H1 (cell line): ENCODE measurements around the gene MAN2A1. TPM values are rescaled to one million over a fixed set of nuclear protein-coding genes. Genes with fewer than 3 reads are reported as not detected.

Experiments used
- CTCF ChIA-PET: fragments of 300-600 bp; sonication (Branson Sonifier 250); formaldehyde crosslinking; loops from one replicate; lab custom pipeline; 2021; ENCODE audit not compliant: partially characterized antibody; lab: Charles Lee
- POLR2A ChIA-PET: fragments of 300-600 bp; sonication (Branson Sonifier 250); formaldehyde crosslinking; loops from one replicate; lab custom pipeline; 2021; ENCODE audit warnings: inconsistent platforms; ENCODE audit not compliant: partially characterized antibody; lab: Charles Lee
- DNase-seq, 2 experiments: peaks; one replicate each; pipeline versions ENCODE4 v3.0.0 to v3.0.0-alpha.2; 2010 to 2022; ENCODE audit warnings: low spot score in 2 of 2, low read depth in 1 of 2, mixed read lengths in 1 of 2
- FAIRE-seq: peaks from 2 replicates; lab custom pipeline; 2011; peaks lifted over from hg19 to GRCh38; lab: Jason Lieb, UNC
- H2AFZ ChIP-seq: 2 replicates; pipeline ENCODE4 v1.8.1; 2012; ENCODE audit warnings: low read length, inconsistent platforms
- H2AK5ac ChIP-seq: 2 replicates; pipeline ENCODE4 v1.6.1; 2013; ENCODE audit warnings: low read depth, low read length
- H2BK120ac ChIP-seq: replicated peaks from 2 replicates; pipeline ENCODE3; 2013; ENCODE audit warnings: low read depth, low read length, inconsistent platforms
- H2BK12ac ChIP-seq: 2 replicates; pipeline ENCODE4 v1.6.1; 2013; ENCODE audit warnings: low read depth, low read length
- H2BK15ac ChIP-seq: 2 replicates; pipeline ENCODE4 v1.6.1; 2013; ENCODE audit warnings: low read length
- H2BK20ac ChIP-seq: 2 replicates; pipeline ENCODE4 v1.6.1; 2013; ENCODE audit warnings: low read length
- H2BK5ac ChIP-seq: 2 replicates; pipeline ENCODE4 v1.6.1; 2013; ENCODE audit warnings: low read depth, low read length
- H3K14ac ChIP-seq: 2 replicates; pipeline ENCODE4 v1.6.1; 2013; ENCODE audit warnings: inconsistent platforms; ENCODE audit not compliant: insufficient read length
- H3K18ac ChIP-seq: 2 replicates; pipeline ENCODE4 v1.6.1; 2013; ENCODE audit warnings: low read length; ENCODE audit errors: extremely low read depth
- H3K23ac ChIP-seq: 2 replicates; pipeline ENCODE4 v1.6.1; 2013; ENCODE audit warnings: inconsistent platforms; ENCODE audit not compliant: insufficient read length
- H3K23me2 ChIP-seq: 2 replicates; pipeline ENCODE4 v1.6.1; 2013; ENCODE audit warnings: low read depth, low read length
- H3K27ac ChIP-seq: 2 replicates; pipeline ENCODE4 v1.6.1; 2011; ENCODE audit warnings: low read depth, low read length, inconsistent platforms
- H3K27me3 ChIP-seq, 4 experiments: replicated peaks in 1 of 4; 1 replicate in 1 of 4; 2 replicates in 3 of 4; pipeline versions ENCODE4 v1.6.1 to v1.8.1; 2011 to 2013; ENCODE audit warnings: low read length in 3 of 4, mild to moderate bottlenecking in 3 of 4, inconsistent platforms in 2 of 4, mixed read lengths in 2 of 4, moderate library complexity in 1 of 4; ENCODE audit not compliant: control insufficient read depth in 3 of 4, insufficient read depth in 3 of 4; ENCODE audit errors: extremely low read depth in 1 of 4
- H3K36me3 ChIP-seq, 4 experiments: 2 replicates each; pipeline versions ENCODE4 v1.6.1 to v1.8.1; 2011 to 2013; ENCODE audit warnings: mild to moderate bottlenecking in 4 of 4, low read length in 3 of 4, moderate library complexity in 2 of 4, control low read depth in 1 of 4, inconsistent platforms in 1 of 4; ENCODE audit not compliant: insufficient read depth in 4 of 4, control insufficient read depth in 2 of 4
- H3K4ac ChIP-seq: replicated peaks from 2 replicates; pipeline ENCODE3; 2013; ENCODE audit warnings: low read length, low read depth, mixed read lengths, inconsistent platforms; ENCODE audit not compliant: insufficient read length
- H3K4me1 ChIP-seq, 4 experiments: replicated peaks in 1 of 4; 1 replicate in 1 of 4; 2 replicates in 3 of 4; pipeline versions ENCODE4 v1.6.1 to v1.8.1; 2011 to 2013; ENCODE audit warnings: low read length in 3 of 4, inconsistent platforms in 2 of 4, mixed read lengths in 1 of 4; ENCODE audit not compliant: insufficient read depth in 4 of 4, control insufficient read depth in 3 of 4
- H3K4me2 ChIP-seq, 2 experiments: 2 replicates each; pipeline versions ENCODE4 v1.6.1 to v1.8.1; 2011 to 2013; ENCODE audit warnings: low read depth in 2 of 2, low read length in 2 of 2, control low read depth in 1 of 2, inconsistent platforms in 1 of 2, mild to moderate bottlenecking in 1 of 2; ENCODE audit not compliant: insufficient read depth in 1 of 2
- H3K4me3 ChIP-seq, 4 experiments: fragments of 200-600, 300-600 bp in 1 of 4; sonication (generic), shearing (Covaris generic), sonication (Bioruptor Twin) in 1 of 4; 2 replicates each; pipeline versions ENCODE4 v1.5.1 to v1.8.1; 2011 to 2016; ENCODE audit warnings: low read length in 4 of 4, low read depth in 3 of 4, control low read depth in 2 of 4, inconsistent platforms in 2 of 4, mild to moderate bottlenecking in 2 of 4, mixed read lengths in 1 of 4, moderate library complexity in 1 of 4; ENCODE audit not compliant: insufficient read depth in 2 of 4; ENCODE audit errors: extremely low read depth in 1 of 4
- H3K56ac ChIP-seq: replicated peaks from 2 replicates; pipeline ENCODE3; 2013; ENCODE audit warnings: low read depth, mild to moderate bottlenecking, mixed read lengths, low read length, inconsistent platforms; ENCODE audit not compliant: insufficient read length
- H3K79me1 ChIP-seq: 2 replicates; pipeline ENCODE4 v1.6.1; 2013; ENCODE audit warnings: low read depth, low read length, control low read depth
- H3K79me2 ChIP-seq, 2 experiments: 2 replicates each; pipeline versions ENCODE4 v1.6.1 to v1.8.1; 2012 to 2013; ENCODE audit warnings: low read length in 2 of 2, mild to moderate bottlenecking in 2 of 2, inconsistent platforms in 1 of 2; ENCODE audit not compliant: insufficient read depth in 2 of 2, control insufficient read depth in 1 of 2
- H3K9ac ChIP-seq, 4 experiments: replicated peaks in 1 of 4; 1 replicate in 1 of 4; 2 replicates in 3 of 4; pipeline versions ENCODE4 v1.6.1 to v1.8.1; 2011 to 2013; ENCODE audit warnings: low read depth in 3 of 4, low read length in 3 of 4, control low read depth in 2 of 4, mild to moderate bottlenecking in 2 of 4, moderate library complexity in 2 of 4, inconsistent platforms in 1 of 4; ENCODE audit errors: extremely low read depth in 1 of 4
- H3K9me3 ChIP-seq, 2 experiments: 2 replicates each; pipeline versions ENCODE4 v1.6.1 to v1.8.1; 2012 to 2013; ENCODE audit warnings: mild to moderate bottlenecking in 2 of 2, moderate library complexity in 2 of 2, control low read depth in 1 of 2, inconsistent platforms in 1 of 2, low read depth in 1 of 2, low read length in 1 of 2, mixed read lengths in 1 of 2; ENCODE audit not compliant: insufficient read depth in 2 of 2
- H4K20me1 ChIP-seq, 2 experiments: replicated peaks in 1 of 2; 2 replicates each; pipeline versions ENCODE3 to v1.8.1; 2011 to 2013; ENCODE audit warnings: inconsistent platforms in 2 of 2, low read length in 2 of 2, mild to moderate bottlenecking in 1 of 2; ENCODE audit not compliant: insufficient read depth in 2 of 2, control insufficient read depth in 1 of 2
- H4K5ac ChIP-seq: 2 replicates; pipeline ENCODE4 v1.6.1; 2013; ENCODE audit warnings: low read length, low read depth, mixed read lengths, inconsistent platforms; ENCODE audit not compliant: insufficient read length
- H4K8ac ChIP-seq: 2 replicates; pipeline ENCODE4 v1.8.0; 2013; ENCODE audit warnings: mild to moderate bottlenecking, moderate library complexity, low read length, inconsistent platforms; ENCODE audit not compliant: insufficient read depth; ENCODE audit errors: extremely low read depth
- H4K91ac ChIP-seq: replicated peaks from 2 replicates; pipeline ENCODE3; 2013; ENCODE audit warnings: low read length, mixed read lengths, inconsistent platforms; ENCODE audit not compliant: insufficient read length
- BACH1 ChIP-seq: IDR thresholded peaks from 2 replicates; pipeline ENCODE4 v1.6.1; 2012; ENCODE audit warnings: low read length, improper control_type of control experiment
- CREB1 ChIP-seq: IDR thresholded peaks from 2 replicates; pipeline ENCODE4 v1.6.1; 2012; ENCODE audit warnings: inconsistent platforms
- CTCF ChIP-seq, 3 experiments: IDR thresholded peaks; 1 replicate in 2 of 3; 2 replicates in 1 of 3; pipeline versions ENCODE4 v1.5.1 to v1.6.1; 2011; ENCODE audit warnings: low read length in 3 of 3, mild to moderate bottlenecking in 3 of 3, inconsistent platforms in 2 of 3, low read depth in 1 of 3, moderate library complexity in 1 of 3; ENCODE audit not compliant: insufficient read depth in 1 of 3; ENCODE audit errors: control extremely low read depth in 1 of 3
- E2F6 ChIP-seq: IDR thresholded peaks from 2 replicates; pipeline ENCODE4 v1.6.1; 2012; ENCODE audit warnings: inconsistent platforms
- EGR1 ChIP-seq: IDR thresholded peaks from 2 replicates; pipeline ENCODE4 v1.6.1; 2011; ENCODE audit warnings: low read depth, low read length, borderline replicate concordance
- KDM5A ChIP-seq: fragments of 200-600 bp; IDR thresholded peaks from 2 replicates; pipeline ENCODE4 v1.7.1; 2012; ENCODE audit warnings: mild to moderate bottlenecking, low read length, inconsistent platforms, mixed read lengths
- NANOG ChIP-seq: IDR thresholded peaks from 2 replicates; pipeline ENCODE4 v1.6.1; 2011; ENCODE audit warnings: low read length, low read depth, mild to moderate bottlenecking, inconsistent platforms; ENCODE audit not compliant: insufficient read depth, poor library complexity, severe bottlenecking
- RBBP5 ChIP-seq: IDR thresholded peaks from 2 replicates; pipeline ENCODE4 v1.7.1; 2012; ENCODE audit warnings: low read depth, mild to moderate bottlenecking, inconsistent platforms, low read length, moderate library complexity, borderline replicate concordance
- SP4 ChIP-seq: IDR thresholded peaks from 2 replicates; pipeline ENCODE4 v1.6.1; 2012; ENCODE audit warnings: low read length, inconsistent platforms
- USF2 ChIP-seq: IDR thresholded peaks from 2 replicates; pipeline ENCODE4 v1.6.1; 2011; ENCODE audit warnings: low read length, improper control_type of control experiment
- YY1 ChIP-seq: IDR thresholded peaks from 2 replicates; pipeline ENCODE4 v1.6.1; 2011; ENCODE audit warnings: low read depth, mild to moderate bottlenecking, low read length
- WGBS, 2 experiments: shearing (Covaris generic) in 1 of 2; methylation state at CpG; one replicate each; pipeline versions ENCODE4 v1.1.6 to v1.1.7; 2013 to 2015; ENCODE audit warnings: low lambda C conversion rate in 2 of 2, mixed read lengths in 2 of 2, inconsistent platforms in 1 of 2, low coverage in 1 of 2, missing lambda C conversion rate in 1 of 2; ENCODE audit not compliant: insufficient replicate concordance in 2 of 2, insufficient coverage in 1 of 2, insufficient read length in 1 of 2; ENCODE audit errors: extremely low coverage in 1 of 2, missing lambda C conversion rate in 1 of 2; 5-methylcytosine and 5-hydroxymethylcytosine counted together
- polyA plus RNA-seq, 7 experiments: library from polyadenylated mRNA; depleted of rRNA in 3 of 7; stranded (reverse) in 5 of 7; unstranded in 2 of 7; fragments of >200 nt in 5 of 7; fragments of 200-250 nt in 2 of 7; gene quantifications; 1 replicate in 5 of 7; 2 replicates in 1 of 7; 4 replicates in 1 of 7; pipeline versions ENCODE4 v1.2.1 to v1.2.3, GENCODE V29; 2011 to 2013; ENCODE audit warnings: missing spikeins in 2 of 7, mixed read lengths in 2 of 7
- total RNA-seq: library from RNA; stranded (reverse); fragmentation: NEBNext Ultra II Directional; extraction: Animal tissue kit (Norgen Biotek cat#: 25700); gene quantifications from 2 replicates; pipeline ENCODE4 v1.2.1, GENCODE V29; 2021

MAN2A1 gene
- total and polyA plus RNA-seq, 2 of the 8 experiments (the other 6 are each of a cell fraction or from before 2014, with no cell fraction given) = 29.1 to 102 TPM

GRCh38 chr5:109654455-109654854, 35.3 kb upstream of the MAN2A1 start:
- FAIRE-seq (no peak), DNase-seq (no peak)
- Histone ChIP-seq H2BK20ac (no peak overlapping the region), H2BK5ac (no peak overlapping the region), H3K4me3 (no peak overlapping the region), H2AFZ (no peak overlapping the region), H3K4me2 (no peak overlapping the region), H3K23ac (no peak overlapping the region), H3K9me3 (no peaks in the 10 kb centered on the region), H3K4ac (no peak overlapping the region), H4K5ac (no peak overlapping the region), H2AK5ac (no peak overlapping the region), H3K36me3 (no peaks in the 10 kb centered on the region), H4K91ac (no peak overlapping the region), H4K20me1 (no peaks in the 10 kb centered on the region), H3K79me1 (no peaks in the 10 kb centered on the region), H2BK120ac (no peak overlapping the region), H3K27me3 (no peaks in the 10 kb centered on the region), H3K79me2 (no peaks in the 10 kb centered on the region), H3K18ac (no peak overlapping the region), H3K23me2 (no peaks in the 10 kb centered on the region), H3K27ac (no peak overlapping the region), H3K14ac (no peak overlapping the region), H3K4me1 (no peaks in the 10 kb centered on the region), H3K9ac (no peak overlapping the region), H3K56ac (no peak overlapping the region), H2BK12ac (no peak overlapping the region), H2BK15ac (no peak overlapping the region), H4K8ac (no peak overlapping the region)
- 94% methylated on average over 6 of the region's 6 CpGs; no CpG with 5 or more reads in 1 of the 2 experiments for WGBS, 2 experiments
- ChIA-PET CTCF (no interaction called here), POLR2A (no interaction called here)
- TF ChIP-seq KDM5A (no peak), CREB1 (no peak), SP4 (no peak), E2F6 (no peak), BACH1 (no peak), RBBP5 (no peak), CTCF (IDR thresholded peaks at IDR 0.05; ENCODE audit: control extremely low read depth in 1 of 3, insufficient read depth in 1 of 3, low read depth in 1 of 3, low read length in 3 of 3) (no peak), YY1 (no peak), USF2 (no peak), NANOG (no peak), EGR1 (no peak)
